H9 (cell line): ENCODE data around the gene RPS24. TPM values are rescaled to one million over a fixed set of nuclear protein-coding genes. Genes with fewer than 3 reads are reported as not detected.

ENCODE experiments used
- DNase-seq: peaks from one replicate; pipeline ENCODE4 v3.0.0-alpha.2; 2017
- H2AFZ ChIP-seq: one replicate; pipeline ENCODE4 v1.6.1; 2013; ENCODE audit warnings: mild to moderate bottlenecking, low read length, control low read depth, moderate library complexity
- H2AK5ac ChIP-seq: 2 replicates; pipeline ENCODE4 v1.6.1; 2013; ENCODE audit warnings: low read length, control low read depth, mixed read lengths; ENCODE audit not compliant: insufficient read length
- H2BK120ac ChIP-seq: one replicate; pipeline ENCODE4 v1.6.1; 2013; ENCODE audit warnings: low read depth, mild to moderate bottlenecking, low read length, control low read depth, inconsistent platforms; ENCODE audit not compliant: poor library complexity, severe bottlenecking
- H2BK12ac ChIP-seq: 2 replicates; pipeline ENCODE4 v1.6.1; 2013; ENCODE audit warnings: low read length, control low read depth, mixed read lengths, low read depth; ENCODE audit not compliant: insufficient read length
- H2BK15ac ChIP-seq: 2 replicates; pipeline ENCODE4 v1.6.1; 2013; ENCODE audit warnings: low read depth, low read length, control low read depth
- H2BK20ac ChIP-seq: one replicate; pipeline ENCODE4 v1.6.1; 2013; ENCODE audit warnings: low read depth, mild to moderate bottlenecking, low read length, control low read depth, inconsistent platforms; ENCODE audit not compliant: poor library complexity, severe bottlenecking
- H2BK5ac ChIP-seq: 2 replicates; pipeline ENCODE4 v1.6.1; 2013; ENCODE audit warnings: low read length, control low read depth, mixed read lengths; ENCODE audit not compliant: insufficient read length
- H3K14ac ChIP-seq: 2 replicates; pipeline ENCODE4 v1.6.1; 2013; ENCODE audit warnings: low read length, control low read depth; ENCODE audit not compliant: insufficient read depth
- H3K18ac ChIP-seq: 2 replicates; pipeline ENCODE4 v1.6.1; 2013; ENCODE audit warnings: low read depth, mild to moderate bottlenecking, mixed read lengths, low read length, control low read depth; ENCODE audit not compliant: insufficient read length
- H3K23ac ChIP-seq: 2 replicates; pipeline ENCODE4 v1.6.1; 2013; ENCODE audit warnings: low read length, control low read depth, mixed read lengths, low read depth; ENCODE audit not compliant: insufficient read length
- H3K23me2 ChIP-seq: 2 replicates; pipeline ENCODE4 v1.6.1; 2013; ENCODE audit warnings: low read depth, mild to moderate bottlenecking, mixed read lengths, low read length, control low read depth; ENCODE audit not compliant: insufficient read length, poor library complexity, severe bottlenecking
- H3K27ac ChIP-seq: 2 replicates; pipeline ENCODE4 v1.5.1; 2013; ENCODE audit warnings: low read length, control low read depth, mixed read lengths, low read depth; ENCODE audit not compliant: insufficient read length
- H3K27me3 ChIP-seq: 2 replicates; pipeline ENCODE4 v1.6.1; 2013; ENCODE audit warnings: low read length, control low read depth, inconsistent platforms; ENCODE audit not compliant: insufficient read depth
- H3K4ac ChIP-seq: 2 replicates; pipeline ENCODE4 v1.6.1; 2013; ENCODE audit warnings: low read depth, mild to moderate bottlenecking, control low read depth, inconsistent platforms, low read length, moderate library complexity
- H3K4me1 ChIP-seq: 2 replicates; pipeline ENCODE4 v1.6.1; 2013; ENCODE audit warnings: low read length, control low read depth, inconsistent platforms; ENCODE audit not compliant: insufficient read depth
- H3K4me2 ChIP-seq: 2 replicates; pipeline ENCODE4 v1.6.1; 2013; ENCODE audit warnings: low read length, control low read depth, mixed read lengths; ENCODE audit not compliant: insufficient read length, insufficient read depth
- H3K56ac ChIP-seq: 2 replicates; pipeline ENCODE4 v1.6.1; 2013; ENCODE audit warnings: low read depth, mild to moderate bottlenecking, mixed read lengths, low read length, control low read depth; ENCODE audit not compliant: insufficient read length
- H3K79me1 ChIP-seq: 2 replicates; pipeline ENCODE4 v1.6.1; 2013; ENCODE audit warnings: low read depth, mild to moderate bottlenecking, moderate library complexity, low read length, control low read depth, inconsistent platforms; ENCODE audit not compliant: insufficient read depth, poor library complexity, severe bottlenecking
- H3K79me2 ChIP-seq: 2 replicates; pipeline ENCODE4 v1.6.1; 2013; ENCODE audit warnings: low read length, control low read depth, inconsistent platforms; ENCODE audit not compliant: insufficient read depth
- H3K9ac ChIP-seq: 2 replicates; pipeline ENCODE4 v1.6.1; 2013; ENCODE audit warnings: low read length, control low read depth, mixed read lengths; ENCODE audit not compliant: insufficient read length; ENCODE audit errors: extremely low read depth
- H3K9me3 ChIP-seq: one replicate; pipeline ENCODE4 v1.6.1; 2013; ENCODE audit warnings: low read depth, low read length, inconsistent platforms; ENCODE audit not compliant: control insufficient read depth
- H3T11ph ChIP-seq: one replicate; pipeline ENCODE4 v1.6.1; 2013; ENCODE audit warnings: mild to moderate bottlenecking, low read length, control low read depth, inconsistent platforms
- H4K20me1 ChIP-seq: one replicate; pipeline ENCODE4 v1.6.1; 2013; ENCODE audit not compliant: control insufficient read depth, insufficient read length, insufficient read depth
- H4K5ac ChIP-seq: 2 replicates; pipeline ENCODE4 v1.6.1; 2013; ENCODE audit warnings: low read depth, mild to moderate bottlenecking, mixed read lengths, low read length, control low read depth; ENCODE audit not compliant: insufficient read length
- H4K8ac ChIP-seq: replicated peaks from 2 replicates; pipeline ENCODE4 v1.6.1; 2013; ENCODE audit warnings: low read length, control low read depth, mixed read lengths, low read depth; ENCODE audit not compliant: insufficient read length
- H4K91ac ChIP-seq: 2 replicates; pipeline ENCODE4 v1.6.1; 2013; ENCODE audit warnings: low read depth, mild to moderate bottlenecking, moderate library complexity, mixed read lengths, low read length, control low read depth; ENCODE audit not compliant: insufficient read length
- H3K27ac Mint-ChIP-seq, 3 experiments: 2 replicates in 2 of 3; 3 replicates in 1 of 3; pipeline ENCODE4 v1.8.0; 2020 to 2021; ENCODE audit warnings: mixed read lengths in 3 of 3, mild to moderate bottlenecking in 1 of 3, moderate library complexity in 1 of 3
- H3K27me3 Mint-ChIP-seq: 2 replicates; pipeline ENCODE4 v1.8.0; 2021; ENCODE audit warnings: low read depth, mild to moderate bottlenecking, moderate library complexity, mixed read lengths
- H3K36me3 Mint-ChIP-seq, 3 experiments: 2 replicates in 2 of 3; 3 replicates in 1 of 3; pipeline ENCODE4 v1.8.0; 2020 to 2021; ENCODE audit warnings: low read depth in 3 of 3, mixed read lengths in 3 of 3; ENCODE audit not compliant: insufficient read depth in 1 of 3
- H3K4me1 Mint-ChIP-seq, 2 experiments: 2 replicates each; pipeline ENCODE4 v1.8.0; 2020; ENCODE audit warnings: mixed read lengths in 2 of 2
- H3K4me3 Mint-ChIP-seq, 2 experiments: 2 replicates in 1 of 2; 3 replicates in 1 of 2; pipeline ENCODE4 v1.8.0; 2020 to 2021; ENCODE audit warnings: mild to moderate bottlenecking in 2 of 2, mixed read lengths in 2 of 2, moderate library complexity in 1 of 2
- H3K9me3 Mint-ChIP-seq, 2 experiments: 2 replicates in 1 of 2; 3 replicates in 1 of 2; pipeline ENCODE4 v1.8.0; 2020; ENCODE audit warnings: mild to moderate bottlenecking in 2 of 2, mixed read lengths in 2 of 2, moderate library complexity in 1 of 2
- CTCF ChIP-seq: fragments of 200-600 bp; sonication (generic); conservative IDR thresholded peaks from 3 replicates; pipeline ENCODE4 v1.8.0; 2021; ENCODE audit warnings: antibody characterized with exemption, mild to moderate bottlenecking
- WGBS: extraction: QIAGEN DNeasy Blood & Tissue Kit; methylation state at CpG from one replicate; pipeline ENCODE4 v1.1.7; 2013; ENCODE audit warnings: missing lambda C conversion rate, low lambda C conversion rate, mixed read lengths; ENCODE audit not compliant: insufficient read length; ENCODE audit errors: extremely low coverage; 5-methylcytosine and 5-hydroxymethylcytosine counted together
- total RNA-seq: library from RNA; stranded (reverse); gene quantifications from 2 replicates; pipeline ENCODE4 v1.2.1, GENCODE V29; 2021

RPS24 gene
- total RNA-seq, 1 experiment from 2014 or later = 1,966 TPM

- Histone ChIP-seq H3K56ac (no peak overlapping the region), H3K27me3 (no peaks in the 10 kb centered on the region), H3K27ac (no peak overlapping the region), H2BK5ac (no peak overlapping the region), H4K5ac (no peak overlapping the region), H3K79me2 (peaks cover 26% of the 10 kb centered on the region), H4K20me1 (peaks cover 5% of the 10 kb centered on the region), H3K23me2 (peaks cover 5% of the 10 kb centered on the region), H3K4ac (no peak overlapping the region), H3K79me1 (peaks cover 3% of the 10 kb centered on the region), H2BK20ac (no peak overlapping the region), H2BK15ac (no peak overlapping the region), H3T11ph (no peak overlapping the region), H4K91ac (no peak overlapping the region), H2AK5ac (no peak overlapping the region), H3K18ac (no peak overlapping the region), H2BK12ac (no peak overlapping the region), H2BK120ac (no peak overlapping the region), H3K9ac (no peak overlapping the region), H2AFZ (no peak overlapping the region), H3K4me1 (peaks cover 2% of the 10 kb centered on the region; the same call in 1 of the 2 replicates), H3K9me3 (no peaks in the 10 kb centered on the region), H3K4me2 (peak overlapping the region; percentile 20), H3K23ac (no peak overlapping the region), H4K8ac (no peak overlapping the region), H3K14ac (no peak overlapping the region)
- no peak overlapping the region for H3K27ac Mint-ChIP-seq
- no peaks in the 10 kb centered on the region; a peak in 1 of 5 replicates for H3K9me3 Mint-ChIP-seq
- WGBS = no CpG with 5 or more reads among the region's 2 CpGs
- DNase-seq = no peak
- H3K27me3 Mint-ChIP-seq = no peaks in the 10 kb centered on the region; the same call in 1 of the 2 replicates
- H3K36me3 Mint-ChIP-seq = peaks cover 71 to 89% (median 85%) of the 10 kb centered on the region in 3 experiments
- no peak for TF ChIP-seq CTCF
- peak overlapping the region; percentile 20 to 99; a peak in 4 of 5 replicates for H3K4me3 Mint-ChIP-seq
- H3K4me1 Mint-ChIP-seq = peaks cover 66 to 70% of the 10 kb centered on the region in 2 experiments
Observed at GRCh38 chr10:78038105-78038504, 4.4 kb downstream of the RPS24 start.
